OCI-LY7 (cell line): ENCODE measurements around the gene SNX13. TPM values are rescaled to one million over a fixed set of nuclear protein-coding genes. Genes with fewer than 3 reads are reported as not detected.

ENCODE experiments used
- BruUV-seq: library from RNA; stranded (reverse); fragments of 400-500 nt; replicated peaks from 2 replicates; lab custom pipeline; 2021; lab: Mats Ljungman, UMichigan
- CTCF ChIA-PET: fragments of 300-600 bp; sonication (Branson Sonifier 250); formaldehyde crosslinking; loops from one replicate; lab custom pipeline; 2022; ENCODE audit warnings: antibody characterized with exemption; ENCODE audit not compliant: unreplicated experiment; lab: Charles Lee
- POLR2A ChIA-PET: fragments of 300-600 bp; sonication (Branson Sonifier 250); formaldehyde crosslinking; loops from one replicate; lab custom pipeline; 2022; ENCODE audit warnings: antibody characterized with exemption; lab: Charles Lee
- DNase-seq: peaks from one replicate; pipeline ENCODE4 v3.0.0-alpha.2; 2015; ENCODE audit warnings: low spot score
- H2AFZ ChIP-seq: fragments of 200-600 bp; sonication (generic), shearing (Covaris generic); 2 replicates; pipeline ENCODE4 v1.6.1; 2014; ENCODE audit warnings: mild to moderate bottlenecking, antibody characterized with exemption, low read length, moderate library complexity
- H3K27ac ChIP-seq: fragments of 200-600 bp; sonication (generic); 2 replicates; pipeline ENCODE4 v1.5.1; 2014; ENCODE audit warnings: mixed run types, low read depth, mild to moderate bottlenecking, moderate library complexity, low read length, inconsistent platforms; ENCODE audit not compliant: poor library complexity, severe bottlenecking
- H3K36me3 ChIP-seq: fragments of 200-600 bp; sonication (generic); 2 replicates; pipeline ENCODE4 v1.6.1; 2014; ENCODE audit warnings: mild to moderate bottlenecking, antibody characterized with exemption, low read length, moderate library complexity, mixed read lengths; ENCODE audit not compliant: insufficient read depth
- H3K4me1 ChIP-seq: fragments of 200-600 bp; sonication (generic); 2 replicates; pipeline ENCODE4 v1.5.1; 2014; ENCODE audit warnings: mild to moderate bottlenecking, low read length; ENCODE audit not compliant: insufficient read depth, poor library complexity, severe bottlenecking
- H3K4me2 ChIP-seq: fragments of 200-600 bp; sonication (generic); 2 replicates; pipeline ENCODE4 v1.6.1; 2014; ENCODE audit warnings: mild to moderate bottlenecking, low read length
- H3K4me3 ChIP-seq: fragments of 200-600 bp; sonication (generic); 2 replicates; pipeline ENCODE4 v1.5.1; 2014; ENCODE audit warnings: mild to moderate bottlenecking, low read depth, low read length; ENCODE audit not compliant: poor library complexity, severe bottlenecking
- H3K79me2 ChIP-seq: fragments of 200-600 bp; sonication (generic); 2 replicates; pipeline ENCODE4 v1.6.1; 2016; ENCODE audit warnings: low read depth, mild to moderate bottlenecking, low read length, moderate library complexity, mixed read lengths; ENCODE audit not compliant: insufficient read depth
- H3K9me2 ChIP-seq: fragments of 200-600 bp; sonication (generic); 2 replicates; pipeline ENCODE4 v1.6.1; 2016; ENCODE audit warnings: mild to moderate bottlenecking, low read length, mixed read lengths; ENCODE audit not compliant: insufficient read depth
- H3K9me3 ChIP-seq: fragments of 200-600 bp; sonication (generic); 2 replicates; pipeline ENCODE4 v1.6.1; 2014; ENCODE audit warnings: mild to moderate bottlenecking, mixed run types, low read length, mixed read lengths
- H4K20me1 ChIP-seq: fragments of 200-600 bp; sonication (generic); 2 replicates; pipeline ENCODE4 v1.6.1; 2014; ENCODE audit warnings: mild to moderate bottlenecking, antibody characterized with exemption, low read length, moderate library complexity, mixed read lengths; ENCODE audit not compliant: insufficient read depth
- CTCF ChIP-seq: fragments of 200-600 bp; sonication (generic); conservative IDR thresholded peaks from 2 replicates; pipeline ENCODE4 v1.5.1; 2014; ENCODE audit warnings: mild to moderate bottlenecking, antibody characterized with exemption, low read length, moderate library complexity, mixed read lengths
- EZH2phosphoT487 ChIP-seq: fragments of 200-600 bp; sonication (generic); IDR thresholded peaks from 2 replicates; pipeline ENCODE4 v1.6.1; 2018; ENCODE audit warnings: low read depth, borderline replicate concordance, mild to moderate bottlenecking, mixed run types, antibody characterized with exemption, low read length, moderate library complexity, mixed read lengths
- intact Hi-C: fragments of 100-400 bp; cut with micrococcal nuclease; formaldehyde crosslinking; loops from one replicate; pipeline ENCODE4 v1.10.0; 2022; ENCODE audit not compliant: unreplicated experiment
- total RNA-seq, 2 experiments: library from RNA; depleted of rRNA in 1 of 2; stranded (reverse); fragments of >200 nt in 1 of 2; shearing (Covaris generic) in 1 of 2; gene quantifications; 2 replicates each; pipeline ENCODE4 v1.2.3, GENCODE V29; 2014 to 2022

Gene SNX13
- total RNA-seq, 2 experiments from 2014 or later: 20.0 to 32.6 TPM

- BruUV-seq: no TSS peak
- no peaks in the 10 kb centered on the region for H3K9me2 ChIP-seq
- POLR2A ChIA-PET: no interaction called here
These were observed 39.8 kb downstream of the SNX13 start for GRCh38 chr7:17900464-17900863.

GRCh38 chr7:17898111-17898510 lies 42.2 kb downstream of the SNX13 start:
- intact Hi-C loops: no loop called here
- Histone ChIP-seq H3K4me3 (no peak overlapping the region), H3K9me2 (no peaks in the 10 kb centered on the region), H2AFZ (no peak overlapping the region), H3K27ac (no peak overlapping the region), H3K4me1 (no peaks in the 10 kb centered on the region), H3K79me2 (no peaks in the 10 kb centered on the region), H3K4me2 (no peak overlapping the region), H3K36me3 (no peaks in the 10 kb centered on the region), H3K9me3 (no peaks in the 10 kb centered on the region), H4K20me1 (peaks cover 11% of the 10 kb centered on the region; the same call in 1 of the 2 replicates)
- no peak for DNase-seq
- no TSS peak for BruUV-seq
- POLR2A ChIA-PET: no interaction called here
- no peak for TF ChIP-seq EZH2phosphoT487
- TF ChIP-seq CTCF: no peak
- CTCF ChIA-PET: no interaction called here

More at GRCh38 chr7:17900464-17900863, 39.8 kb downstream of the SNX13 start:
- H3K4me2 ChIP-seq: no peak overlapping the region
- H4K20me1 ChIP-seq: peaks cover 11% of the 10 kb centered on the region; the same call in 1 of the 2 replicates
- H2AFZ ChIP-seq: no peak overlapping the region
- TF ChIP-seq CTCF (no peak), EZH2phosphoT487 (no peak)
- H3K4me1 ChIP-seq: no peaks in the 10 kb centered on the region
- H3K79me2 ChIP-seq: no peaks in the 10 kb centered on the region; the same call in 1 of the 2 replicates
- intact Hi-C loops: no loop called here
- no peaks in the 10 kb centered on the region for H3K36me3 ChIP-seq
- CTCF ChIA-PET: no interaction called here
- no peak overlapping the region for H3K4me3 ChIP-seq
- no peak for DNase-seq
- H3K9me3 ChIP-seq: no peaks in the 10 kb centered on the region
- H3K27ac ChIP-seq: no peak overlapping the region

- H3K4me3 ChIP-seq: no peak overlapping the region
- ChIA-PET CTCF (interaction anchor here (0.6 kb wide), 1 partner anchor 456 kb away, joined by 4 read pairs; no protein-coding TSS in a partner anchor), POLR2A (interaction anchor here (1.1 to 1.3 kb wide), 2 partner anchors 50 to 51 kb away, joined by 3 to 4 read pairs; no protein-coding TSS in a partner anchor)
- no peaks in the 10 kb centered on the region for H3K9me2 ChIP-seq
- no peaks in the 10 kb centered on the region for H3K79me2 ChIP-seq
- no TSS peak for BruUV-seq
- no peak overlapping the region for H3K27ac ChIP-seq
- H3K9me3 ChIP-seq: no peaks in the 10 kb centered on the region
- intact Hi-C loops: no loop called here
- H2AFZ ChIP-seq: no peak overlapping the region
- H3K36me3 ChIP-seq: peaks cover 65% of the 10 kb centered on the region
- H3K4me1 ChIP-seq: no peaks in the 10 kb centered on the region
- H3K4me2 ChIP-seq: no peak overlapping the region
- no peak for DNase-seq
- no peaks in the 10 kb centered on the region for H4K20me1 ChIP-seq
- no peak for TF ChIP-seq CTCF
- TF ChIP-seq EZH2phosphoT487: no peak
These were observed 53.0 kb downstream of the SNX13 start for GRCh38 chr7:17887286-17887685.
